D341Med (cell line): ENCODE results near the gene PER2.
A peak's percentile ranks its signal among the peaks of the same experiment; 100 is the strongest.

ENCODE experiments used
- DNase-seq: peaks from one replicate; pipeline ENCODE4 v3.0.0; 2012; ENCODE audit warnings: low spot score

The PER2 gene

GRCh38 chr2:238243496-238244076 is 44.8 kb downstream of the PER2 start:
- no peak for DNase-seq

- DNase-seq = peak; percentile 53
Measured at GRCh38 chr2:238242731-238243495, 45.5 kb downstream of the PER2 start.

GRCh38 chr2:238241970-238242369 is 46.4 kb downstream of the PER2 start:
- no peak for DNase-seq

GRCh38 chr2:238240757-238241711 is 47.4 kb downstream of the PER2 start:
- DNase-seq = peak; percentile 86

GRCh38 chr2:238239863-238240756 is 48.3 kb downstream of the PER2 start, which contains the start of gene HES6:
Gene HES6 (minus strand): TSS chr2:238240038. CDS start chr2:238239905, 133 bp downstream.
- peak; percentile 96 for DNase-seq

GRCh38 chr2:238239543-238239862 is 48.9 kb downstream of the PER2 start:
- DNase-seq = no peak

GRCh38 chr2:238238766-238239542 is 49.5 kb downstream of the PER2 start:
- peak; percentile 58 for DNase-seq

- no peak for DNase-seq
Measured at GRCh38 chr2:238238311-238238765, 50.1 kb downstream of the PER2 start.

GRCh38 chr2:238237431-238238135 is 50.8 kb downstream of the PER2 start:
- peak; percentile 9 for DNase-seq

- peak; percentile 32 for DNase-seq
Measured at GRCh38 chr2:238236571-238236970, 51.8 kb downstream of the PER2 start.

- peak; percentile 29 for DNase-seq
Measured at GRCh38 chr2:238235856-238236255, 52.6 kb downstream of the PER2 start.

GRCh38 chr2:238235331-238235732 is 53.1 kb downstream of the PER2 start:
- DNase-seq = peak; percentile 16

- DNase-seq = no peak
Measured at GRCh38 chr2:238233625-238234024, 54.8 kb downstream of the PER2 start.

- no peak for DNase-seq
Measured at GRCh38 chr2:238231809-238232208, 56.6 kb downstream of the PER2 start.

- peak; percentile 78 for DNase-seq
Measured at GRCh38 chr2:238231251-238231793, 57.1 kb downstream of the PER2 start.

GRCh38 chr2:238230699-238231098 is 57.7 kb downstream of the PER2 start:
- DNase-seq = no peak

- no peak for DNase-seq
Measured at GRCh38 chr2:238228700-238229099, 59.7 kb downstream of the PER2 start.

- no peak for DNase-seq
Measured at GRCh38 chr2:238227587-238228032, 60.8 kb downstream of the PER2 start.

GRCh38 chr2:238226698-238227586 is 61.5 kb downstream of the PER2 start:
- no peak for DNase-seq
